MM.1S (cell line): ENCODE data around the gene GID8.

ENCODE experiments used
- EZH2 ChIP-seq: fragments of 300-600 bp; sonication (generic); optimal IDR thresholded peaks from 2 replicates; pipeline ENCODE3; 2017; ENCODE audit warnings: low read depth, mild to moderate bottlenecking, antibody characterized with exemption, low read length, mixed read lengths
- EZH2phosphoT487 ChIP-seq: fragments of 300-600 bp; sonication (generic); IDR thresholded peaks from 2 replicates; pipeline ENCODE4 v1.6.1; 2018; ENCODE audit warnings: antibody characterized with exemption, low read length
- TF ChIP-seq, protein P1 (sequence below): fragments of 300-600 bp; sonication (generic); IDR thresholded peaks from 2 replicates; pipeline ENCODE4 v1.5.1; 2016; ENCODE audit warnings: antibody characterized with exemption, low read length, mixed read lengths

DNA sequence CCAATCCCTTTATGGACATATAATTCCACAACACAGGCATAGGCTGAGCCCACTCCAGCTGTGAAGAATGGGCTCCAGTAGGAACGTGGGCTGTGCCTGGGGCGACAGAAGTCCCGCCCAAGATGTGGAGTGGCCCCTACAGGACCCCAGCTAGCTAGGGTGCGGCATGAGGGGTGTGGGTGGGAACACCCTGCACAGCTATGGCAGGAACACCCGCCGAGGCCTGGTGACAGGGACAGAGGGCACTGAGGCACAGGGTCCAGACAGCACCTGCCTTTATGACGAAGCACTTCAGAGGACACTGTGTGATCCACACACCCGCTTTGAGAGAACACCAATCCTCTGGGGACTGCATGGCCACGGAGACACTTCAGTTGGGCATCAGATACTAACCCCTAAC is 48.1 kb upstream of the GID8 start:
- TF ChIP-seq, protein P1, sequence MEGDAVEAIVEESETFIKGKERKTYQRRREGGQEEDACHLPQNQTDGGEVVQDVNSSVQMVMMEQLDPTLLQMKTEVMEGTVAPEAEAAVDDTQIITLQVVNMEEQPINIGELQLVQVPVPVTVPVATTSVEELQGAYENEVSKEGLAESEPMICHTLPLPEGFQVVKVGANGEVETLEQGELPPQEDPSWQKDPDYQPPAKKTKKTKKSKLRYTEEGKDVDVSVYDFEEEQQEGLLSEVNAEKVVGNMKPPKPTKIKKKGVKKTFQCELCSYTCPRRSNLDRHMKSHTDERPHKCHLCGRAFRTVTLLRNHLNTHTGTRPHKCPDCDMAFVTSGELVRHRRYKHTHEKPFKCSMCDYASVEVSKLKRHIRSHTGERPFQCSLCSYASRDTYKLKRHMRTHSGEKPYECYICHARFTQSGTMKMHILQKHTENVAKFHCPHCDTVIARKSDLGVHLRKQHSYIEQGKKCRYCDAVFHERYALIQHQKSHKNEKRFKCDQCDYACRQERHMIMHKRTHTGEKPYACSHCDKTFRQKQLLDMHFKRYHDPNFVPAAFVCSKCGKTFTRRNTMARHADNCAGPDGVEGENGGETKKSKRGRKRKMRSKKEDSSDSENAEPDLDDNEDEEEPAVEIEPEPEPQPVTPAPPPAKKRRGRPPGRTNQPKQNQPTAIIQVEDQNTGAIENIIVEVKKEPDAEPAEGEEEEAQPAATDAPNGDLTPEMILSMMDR, result no peak
- no peak for TF ChIP-seq EZH2
- no peak for TF ChIP-seq EZH2phosphoT487
